CD4-positive, alpha-beta T cell treated with Interleukin-6 at 100 ng/mL for 8 hours (primary cell): ENCODE results near the gene PHF3.

ENCODE experiments used
- DNase-seq: peaks from one replicate; pipeline ENCODE4 v3.0.0-alpha.2; 2020; ENCODE audit warnings: mixed read lengths, low spot score

PHF3 gene

DNA sequence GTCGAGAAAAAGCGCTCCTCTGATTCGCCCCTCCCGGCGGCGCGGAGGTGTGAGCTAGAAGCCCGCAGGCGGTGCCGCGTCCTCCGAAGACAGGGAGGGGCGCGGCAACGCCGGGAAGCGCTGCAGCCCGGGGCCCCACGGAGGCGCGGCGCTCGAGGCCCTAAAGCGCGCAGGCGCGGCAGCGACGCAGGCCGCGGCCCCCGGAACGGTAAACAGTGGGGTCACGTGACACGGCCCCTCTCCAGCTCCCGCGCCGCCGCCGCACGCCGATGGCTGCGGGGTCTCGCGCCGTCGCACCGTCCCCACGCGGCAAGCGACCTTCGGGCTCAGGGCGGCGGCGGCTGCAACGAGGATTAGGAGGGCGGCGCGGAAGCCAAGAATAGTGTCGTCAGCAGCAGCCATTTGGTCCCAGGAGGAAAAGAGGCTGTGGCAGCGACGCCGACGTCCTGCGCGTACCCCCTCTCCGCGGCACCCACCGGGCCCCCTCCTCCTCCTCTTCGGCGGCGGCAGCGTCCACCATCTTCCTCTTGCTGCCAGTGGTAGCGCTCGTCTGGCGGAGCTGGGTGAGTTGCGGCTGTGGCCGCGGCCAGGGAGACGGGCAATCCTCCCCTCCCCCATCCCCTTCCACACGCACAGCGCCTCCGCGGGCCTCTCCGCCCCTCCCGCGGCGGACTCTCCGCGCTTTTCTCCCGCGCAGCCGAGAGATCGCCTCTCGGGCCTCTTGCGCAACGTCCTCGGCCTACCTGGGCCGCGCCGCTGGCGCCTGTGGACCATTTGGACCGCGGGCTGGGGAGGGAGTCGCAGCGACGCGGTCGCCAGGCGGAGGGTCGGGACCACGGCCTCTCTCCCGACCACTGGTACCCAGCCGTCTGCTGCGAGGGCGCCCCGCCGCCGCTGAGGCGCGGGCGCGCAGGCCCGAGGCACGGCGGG is at the start of gene PHF3:
PHF3 (plus strand) TSS at position 215 of the 930 bp plus-strand sequence. CDS start 10,750 bp downstream, outside the sequence.
- peak; percentile 91 for DNase-seq

- DNase-seq, result no peak
Observed at GRCh38 chr6:63589952-63590411, 45.6 kb upstream of the PHF3 start.

GRCh38 chr6:63592886-63593285 is 42.7 kb upstream of the PHF3 start:
- no peak for DNase-seq

- DNase-seq, result no peak
Observed at GRCh38 chr6:63597141-63598048, 38.2 kb upstream of the PHF3 start.

- peak; percentile 80 for DNase-seq
Observed at GRCh38 chr6:63598049-63599036, 37.3 kb upstream of the PHF3 start.

DNA sequence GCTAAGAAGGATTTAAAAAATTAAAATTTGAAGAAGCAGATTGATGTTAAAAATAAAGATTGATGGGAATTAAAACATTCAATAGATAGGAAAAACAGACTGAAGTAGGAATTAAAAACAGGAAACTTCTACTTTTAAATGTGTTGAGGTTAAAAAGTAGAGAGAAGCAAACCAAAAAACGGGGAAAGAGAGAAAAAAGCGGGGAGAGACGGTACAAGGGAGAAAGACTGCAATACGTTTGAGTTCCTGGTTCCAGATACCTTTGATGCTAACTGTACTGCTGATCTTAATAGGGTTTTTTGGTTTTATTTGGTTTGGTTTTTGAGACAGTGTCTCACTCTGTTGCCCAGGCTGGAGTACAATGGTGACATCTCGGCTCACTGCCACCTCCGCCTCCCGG is 36.4 kb upstream of the PHF3 start:
- DNase-seq, result no peak

DNA sequence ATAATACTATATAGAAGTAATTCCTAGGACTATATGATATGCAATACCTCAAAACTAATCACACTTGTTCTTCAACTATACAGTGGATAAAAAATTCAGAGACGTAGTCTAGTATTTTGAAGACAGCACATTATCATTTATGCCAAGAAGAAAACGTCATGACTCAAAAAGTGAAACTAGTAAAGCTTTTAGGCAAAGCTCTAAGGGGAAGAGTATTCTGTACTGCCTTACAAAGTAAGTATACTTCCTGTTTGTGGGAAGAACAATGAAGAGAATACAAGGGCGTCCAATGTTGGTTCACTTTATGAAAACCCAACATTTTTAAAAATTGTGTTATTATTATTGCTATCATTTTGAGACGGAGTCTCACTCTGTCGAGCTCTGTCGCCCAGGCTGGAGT is 35.5 kb upstream of the PHF3 start:
- DNase-seq, result no peak

DNA sequence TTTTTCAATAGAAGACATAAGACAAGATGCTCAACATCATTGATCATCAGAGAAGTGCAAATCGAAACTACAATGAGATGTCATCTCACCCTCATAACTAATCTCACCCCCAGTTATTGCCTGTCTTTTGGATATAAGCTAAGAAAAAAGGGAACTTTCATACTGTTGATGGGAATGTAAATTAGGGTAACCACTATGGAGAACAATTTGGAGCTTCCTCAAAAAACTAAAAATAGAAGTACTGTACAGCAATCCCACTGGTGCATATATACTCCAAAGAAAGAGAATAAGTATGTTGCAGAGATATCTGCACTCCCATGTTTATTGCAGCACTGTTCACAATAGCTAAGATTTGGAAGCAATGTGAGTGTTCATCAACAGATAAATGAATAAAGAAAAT is 26.4 kb upstream of the PHF3 start:
- DNase-seq, result no peak

DNA sequence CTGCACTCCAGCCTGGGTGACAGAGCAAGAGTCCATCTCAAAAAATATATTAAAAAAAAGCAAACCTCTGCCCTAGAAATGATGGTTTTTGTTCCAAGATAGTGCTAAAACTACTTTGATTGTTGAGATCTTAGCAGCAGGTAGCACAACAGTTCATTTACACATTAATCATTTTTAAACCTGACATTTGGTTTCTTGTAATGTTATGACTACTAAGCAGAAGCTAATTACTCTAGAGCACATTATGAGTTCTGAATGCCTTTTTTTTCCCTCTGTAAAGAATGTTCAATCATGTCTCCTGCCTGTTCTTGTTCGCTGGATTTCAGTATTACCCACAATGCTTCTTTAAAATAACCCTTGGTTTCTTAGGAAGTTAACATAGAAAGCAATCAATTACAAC is 24.7 kb upstream of the PHF3 start:
- no peak for DNase-seq

- no peak for DNase-seq
Observed at GRCh38 chr6:63611560-63611959, 24.0 kb upstream of the PHF3 start.

GRCh38 chr6:63615590-63615989 is 20.0 kb upstream of the PHF3 start:
- DNase-seq, result no peak

- no peak for DNase-seq
Observed at GRCh38 chr6:63624091-63624490, 11.5 kb upstream of the PHF3 start.

- DNase-seq, result no peak
Observed at GRCh38 chr6:63630466-63630865, 5.1 kb upstream of the PHF3 start.

DNA sequence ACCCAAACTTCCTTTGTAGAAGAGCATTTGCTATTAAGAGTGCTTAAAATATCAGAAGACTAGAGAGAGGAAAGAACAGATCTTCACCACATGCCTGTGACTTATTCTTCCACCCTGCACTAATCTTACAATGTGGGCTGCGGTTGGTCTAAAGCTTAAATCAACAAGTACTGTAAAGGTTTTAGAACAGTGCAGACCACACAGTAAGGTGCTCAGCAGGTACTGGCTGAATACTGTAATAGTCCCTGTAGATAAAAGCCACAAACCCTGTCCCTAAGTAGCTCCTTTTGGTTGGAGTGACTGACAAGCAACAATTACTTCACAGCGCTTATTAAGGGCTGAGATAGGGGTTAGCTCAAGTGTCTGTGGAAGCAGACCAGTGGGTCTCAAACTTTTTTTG is 972 bp upstream of the PHF3 start:
- no peak for DNase-seq

DNA sequence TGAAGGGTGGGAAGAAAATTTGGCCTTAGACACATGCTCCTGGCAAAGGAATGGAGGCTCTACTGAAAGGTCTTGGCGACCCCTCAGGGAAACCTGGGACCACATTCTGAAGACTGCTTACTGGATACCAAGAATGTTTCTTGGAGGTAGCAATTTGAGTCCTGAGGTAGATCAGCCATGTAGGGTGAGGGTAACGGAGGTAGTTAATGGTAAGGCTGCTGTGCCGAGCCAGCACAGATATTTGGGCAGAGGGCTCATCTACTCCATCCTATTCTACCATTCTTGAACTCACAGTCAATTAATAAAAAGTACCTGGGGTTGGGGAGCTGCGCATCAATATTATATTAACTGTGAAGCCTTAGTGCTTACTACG is 401 bp upstream of the PHF3 start:
- no peak for DNase-seq

- DNase-seq, result peak; percentile 36
Observed at GRCh38 chr6:63636518-63637021, 968 bp downstream of the PHF3 start.

DNA sequence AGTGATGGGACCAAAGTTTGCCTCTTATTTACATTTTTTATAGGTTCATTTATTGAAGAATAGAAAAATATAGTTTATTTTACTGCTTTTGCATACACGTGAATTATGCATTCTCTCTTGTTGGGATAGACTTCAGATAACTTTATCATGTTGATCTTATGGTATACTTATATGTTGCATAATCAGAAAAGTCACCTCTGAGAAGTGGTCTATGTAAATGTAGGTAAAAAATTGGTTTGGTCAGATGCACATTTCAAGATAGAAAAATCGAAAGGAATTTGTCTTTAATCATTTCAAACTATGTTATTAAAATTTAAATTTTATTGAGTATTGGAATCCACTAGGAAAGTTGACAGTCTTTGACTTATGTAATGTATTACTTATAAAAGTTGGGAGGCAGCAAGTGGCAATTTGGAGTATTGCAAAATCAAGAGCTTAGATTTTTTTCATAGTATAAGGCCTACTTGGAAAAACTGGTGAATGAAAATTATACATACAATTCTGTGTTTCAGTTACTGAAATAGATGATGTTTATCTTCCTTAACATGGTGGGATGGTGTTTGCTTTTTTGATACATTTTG is 2.4 kb downstream of the PHF3 start:
- no peak for DNase-seq

GRCh38 chr6:63640062-63640461 is 4.5 kb downstream of the PHF3 start:
- DNase-seq, result no peak

- DNase-seq, result peak; percentile 38
Observed at GRCh38 chr6:63643862-63644261, 8.3 kb downstream of the PHF3 start.

- no peak for DNase-seq
Observed at GRCh38 chr6:63644668-63645326, 9.2 kb downstream of the PHF3 start.
